ENCODE results near the gene USP37.

USP37 gene

DNA sequence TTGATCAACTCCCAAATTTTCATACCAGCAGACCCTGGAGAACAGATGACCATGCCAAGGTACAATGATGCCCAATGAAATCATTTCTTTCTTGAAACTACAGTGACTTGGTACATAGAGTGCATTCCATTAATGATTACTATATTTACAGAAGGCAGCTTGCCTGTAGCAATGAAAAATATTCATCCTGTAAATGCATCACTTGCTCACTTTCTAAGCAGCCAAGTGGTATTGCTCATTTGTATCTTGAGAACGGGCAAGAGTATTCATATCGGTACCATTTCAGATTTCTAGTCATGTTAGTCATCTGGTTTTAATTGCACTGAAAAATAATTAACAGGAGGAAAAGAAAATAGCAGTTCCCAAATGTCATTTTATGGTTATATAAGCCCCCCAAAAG, 89.6 kb downstream of the USP37 start:
- no peak for TF ChIP-seq CTCF (IDR thresholded peaks at IDR 0.05; ENCODE audit: low read depth, low read length)
- no peak for DNase-seq (ENCODE audit: low read depth in 2 of 2)
- H3K4me3 ChIP-seq (replicated peaks in 1 of 2; ENCODE audit: low read depth in 2 of 2, low read length in 2 of 2): no peak overlapping the region

GRCh38 chr2:218477247-218477646, 90.9 kb downstream of the USP37 start:
- no peak for TF ChIP-seq CTCF (IDR thresholded peaks at IDR 0.05; ENCODE audit: low read depth, low read length)
- no peak for DNase-seq (ENCODE audit: low read depth in 2 of 2)
- no peak overlapping the region for H3K4me3 ChIP-seq (replicated peaks in 1 of 2; ENCODE audit: low read depth in 2 of 2, low read length in 2 of 2)

DNA sequence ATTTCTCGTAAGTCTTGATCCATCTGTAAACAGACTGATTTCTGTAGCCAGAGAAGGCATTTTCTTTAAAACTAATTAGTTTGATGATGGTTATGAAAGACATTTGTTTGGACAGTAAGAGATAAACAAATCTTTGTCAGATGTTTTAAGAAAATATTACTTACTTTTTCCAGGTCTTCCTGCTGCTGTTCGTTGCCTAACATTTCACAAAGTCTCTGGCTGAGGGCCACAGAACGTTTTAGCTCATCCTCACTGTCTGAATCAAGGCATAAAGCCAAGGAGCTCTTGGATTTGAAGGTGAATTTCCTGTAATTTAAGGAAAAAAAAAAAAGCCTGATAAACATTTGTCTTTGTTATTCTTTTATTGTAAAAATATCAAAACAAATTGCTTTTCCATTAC, 91.5 kb downstream of the USP37 start:
- no peak overlapping the region for H3K4me3 ChIP-seq (replicated peaks in 1 of 2; ENCODE audit: low read depth in 2 of 2, low read length in 2 of 2)
- TF ChIP-seq CTCF (IDR thresholded peaks at IDR 0.05; ENCODE audit: low read depth, low read length): no peak
- peak; percentile 22 to 39 for DNase-seq (ENCODE audit: low read depth in 2 of 2)

DNA sequence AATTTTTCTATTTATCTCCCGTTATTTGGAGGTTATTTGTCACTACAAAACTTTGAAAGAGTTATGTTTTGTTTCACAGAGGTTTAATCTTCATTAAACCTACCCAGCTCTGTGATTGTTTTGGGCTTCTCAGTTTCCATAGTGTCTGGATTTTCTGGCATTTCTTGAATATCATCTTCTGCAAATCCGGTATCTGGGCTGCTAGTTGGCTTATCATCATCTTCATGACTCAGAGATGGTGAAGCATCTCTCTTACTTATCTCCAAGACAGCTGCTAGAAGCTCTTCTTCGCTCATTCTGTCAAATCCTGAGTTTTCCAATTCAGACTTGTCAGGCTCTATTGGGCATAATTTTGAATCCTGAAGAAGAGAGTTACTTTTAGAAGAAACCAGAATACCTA, 93.6 kb downstream of the USP37 start:
- no peak for DNase-seq (ENCODE audit: low read depth in 2 of 2)
- no peak overlapping the region for H3K4me3 ChIP-seq (replicated peaks in 1 of 2; ENCODE audit: low read depth in 2 of 2, low read length in 2 of 2)
- no peak for TF ChIP-seq CTCF (IDR thresholded peaks at IDR 0.05; ENCODE audit: low read depth, low read length)

DNA sequence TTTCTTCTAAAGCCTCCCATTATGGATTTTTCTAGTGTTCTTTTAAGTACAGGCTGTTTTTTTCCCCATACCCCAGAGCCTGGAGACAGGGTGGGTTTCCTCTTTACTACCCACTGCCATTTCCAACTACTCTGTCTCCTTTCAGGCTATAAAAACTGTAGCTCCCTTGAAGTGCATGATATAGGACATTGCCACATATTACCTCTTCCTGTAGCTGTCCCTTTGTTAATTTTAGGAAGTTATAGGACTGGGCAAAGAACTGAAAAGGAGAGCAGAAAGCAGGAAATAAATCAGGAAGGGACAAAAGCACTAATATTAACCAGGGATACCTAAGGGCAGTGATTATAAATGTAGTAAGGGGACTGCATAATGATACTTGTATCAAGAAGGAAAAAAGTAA, 95.2 kb downstream of the USP37 start:
- no peak overlapping the region for H3K4me3 ChIP-seq (replicated peaks in 1 of 2; ENCODE audit: low read depth in 2 of 2, low read length in 2 of 2)
- no peak for DNase-seq (ENCODE audit: low read depth in 2 of 2)
- no peak for TF ChIP-seq CTCF (IDR thresholded peaks at IDR 0.05; ENCODE audit: low read depth, low read length)

GRCh38 chr2:218471982-218472381, 96.2 kb downstream of the USP37 start:
- H3K4me3 ChIP-seq (replicated peaks in 1 of 2; ENCODE audit: low read depth in 2 of 2, low read length in 2 of 2): no peak overlapping the region
- no peak for DNase-seq (ENCODE audit: low read depth in 2 of 2)
- TF ChIP-seq CTCF (IDR thresholded peaks at IDR 0.05; ENCODE audit: low read depth, low read length): no peak

DNA sequence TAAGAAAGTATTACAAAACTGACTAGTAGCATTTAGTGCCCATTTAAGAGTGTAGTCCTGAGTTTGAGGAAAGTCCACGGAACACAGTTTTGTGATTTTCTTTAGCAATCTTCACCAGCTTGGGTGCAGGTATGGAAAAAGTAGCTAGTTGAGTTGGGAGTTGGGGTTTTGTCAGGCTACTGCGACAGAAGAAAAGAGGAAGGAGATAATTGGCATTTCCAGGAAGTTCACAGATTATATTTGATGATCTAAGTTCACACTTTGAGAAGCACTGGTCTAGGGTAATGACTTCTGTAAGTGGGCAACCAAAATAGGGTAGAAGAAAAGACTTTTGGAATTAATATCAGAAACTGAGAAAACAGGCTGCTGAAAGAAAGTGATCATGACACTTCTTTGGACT, 97.1 kb downstream of the USP37 start:
- no peak for TF ChIP-seq CTCF (IDR thresholded peaks at IDR 0.05; ENCODE audit: low read depth, low read length)
- no peak for DNase-seq (ENCODE audit: low read depth in 2 of 2)
- H3K4me3 ChIP-seq (replicated peaks in 1 of 2; ENCODE audit: low read depth in 2 of 2, low read length in 2 of 2): no peak overlapping the region
